Gastrocnemius medialis (tissue), 4 donors: ENCODE measurements around the gene ARF1.

Source experiments
- CTCF ChIP-seq, 5 experiments: fragments of 450-650 bp in 3 of 5; fragments of 200-600 bp in 2 of 5; sonication (generic) in 2 of 5; IDR thresholded peaks in 4 of 5; conservative IDR thresholded peaks in 1 of 5; 1 replicate in 4 of 5; 2 replicates in 1 of 5; pipeline ENCODE4 v1.5.1; 2016 to 2019; ENCODE audit warnings: antibody characterized with exemption in 5 of 5, mild to moderate bottlenecking in 3 of 5, moderate library complexity in 3 of 5
- POLR2A ChIP-seq, 2 donors: fragments of 450-650 bp; IDR thresholded peaks; one replicate each; pipeline ENCODE4 v1.6.1; 2017; ENCODE audit warnings: antibody characterized with exemption in 2 of 2, mild to moderate bottlenecking in 2 of 2, moderate library complexity in 2 of 2

- no peak for TF ChIP-seq CTCF (IDR thresholded peaks at IDR 0.05 in 4 of 5, conservative IDR thresholded peaks at IDR 0.05 in 1 of 5)
- TF ChIP-seq POLR2A (IDR thresholded peaks at IDR 0.05), result no peak
These were observed 812 bp upstream of the ARF1 start for GRCh38 chr1:228081578-228082213.
